Left forelimb (tissue), 1 donor: ENCODE data around the gene FMNL1.

Experiments used
- DNase-seq: peaks from one replicate; pipeline ENCODE4 v3.0.0-alpha.2; 2018; ENCODE audit warnings: low spot score

FMNL1 gene

DNA sequence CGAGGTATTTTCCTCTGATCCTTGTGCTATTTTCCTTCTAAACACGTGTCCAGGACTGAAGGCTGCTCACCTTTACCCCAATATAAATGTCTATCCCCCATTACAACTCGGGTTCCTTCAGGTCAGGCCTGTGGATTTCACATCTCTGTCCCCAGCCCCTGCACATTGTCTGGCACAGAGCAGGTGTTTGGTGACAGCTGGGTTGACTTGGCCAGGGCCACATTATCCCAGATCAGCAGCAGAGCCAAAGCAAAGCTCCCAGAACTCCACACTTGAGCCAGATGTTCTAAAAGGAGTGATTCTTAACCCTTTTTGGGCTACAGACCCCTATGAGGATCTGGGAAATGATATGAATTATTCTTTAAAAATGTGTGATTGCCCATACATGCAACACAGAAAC, 58.2 kb downstream of the FMNL1 start:
- no peak for DNase-seq

DNA sequence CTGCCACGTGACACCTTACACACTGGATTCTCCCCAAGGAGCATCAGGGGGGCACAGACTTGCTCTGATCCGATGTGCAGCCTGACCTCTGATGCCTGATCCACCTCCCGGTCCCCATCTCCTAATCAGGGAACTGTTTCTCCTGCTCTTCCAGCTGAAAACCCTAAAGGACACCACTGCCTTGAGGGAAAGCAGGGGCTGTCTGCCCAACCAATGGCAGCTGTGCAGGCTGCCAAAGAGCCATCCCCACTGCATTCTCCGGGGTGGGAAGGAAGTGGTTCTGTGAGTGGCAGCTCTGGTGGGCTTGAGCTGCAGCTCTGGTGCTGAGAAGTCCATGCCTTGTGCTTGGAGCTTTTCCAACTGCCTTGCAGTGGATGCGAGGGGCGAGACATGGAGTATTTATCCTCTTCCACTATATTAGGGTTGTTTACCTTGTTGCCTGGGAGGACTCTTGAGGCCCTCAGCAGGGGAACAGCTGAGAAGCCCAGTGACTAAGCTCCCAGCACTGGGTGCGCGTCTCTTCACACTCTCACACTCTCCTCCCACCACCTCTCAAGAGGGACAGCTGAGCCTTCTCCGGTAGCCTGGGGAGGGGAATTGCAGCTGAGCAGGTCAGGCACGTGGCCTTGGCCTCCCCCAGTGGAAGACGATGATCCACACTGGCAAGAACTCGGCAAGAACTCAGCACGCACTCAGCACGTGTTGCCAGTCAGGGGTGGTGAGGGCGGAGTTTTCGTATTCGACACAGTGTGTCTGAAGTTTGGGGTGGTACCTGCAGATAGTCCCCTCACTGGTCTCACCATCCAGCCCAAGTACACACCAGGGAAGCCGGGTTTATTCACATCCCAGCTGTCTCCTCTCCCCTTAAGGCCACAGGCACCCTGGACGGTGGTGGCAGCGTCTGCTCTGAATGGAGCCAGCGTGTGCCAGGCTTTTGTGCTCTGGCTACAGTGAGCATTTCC, 61.3 kb downstream of the FMNL1 start:
- no peak for DNase-seq

DNA sequence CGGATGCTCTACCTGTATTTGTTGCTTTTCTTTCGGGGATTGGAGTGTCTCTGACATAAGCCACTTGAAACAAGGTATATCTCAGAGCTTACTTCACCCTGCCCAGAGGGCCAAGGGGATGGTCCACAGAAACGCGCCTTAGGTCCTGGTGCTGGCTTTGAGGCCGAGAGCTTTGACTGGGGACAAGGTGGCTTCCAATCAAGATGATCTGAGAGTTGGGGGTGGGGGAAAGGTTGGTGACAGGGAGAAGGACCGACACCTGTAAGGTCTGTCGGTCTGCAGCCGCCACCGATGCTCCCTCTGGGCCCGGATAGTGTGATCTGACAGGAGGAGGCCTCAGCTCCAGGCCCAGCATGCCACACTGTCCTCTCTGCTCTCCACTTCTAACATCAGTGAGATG, 62.0 kb downstream of the FMNL1 start:
- no peak for DNase-seq

DNA sequence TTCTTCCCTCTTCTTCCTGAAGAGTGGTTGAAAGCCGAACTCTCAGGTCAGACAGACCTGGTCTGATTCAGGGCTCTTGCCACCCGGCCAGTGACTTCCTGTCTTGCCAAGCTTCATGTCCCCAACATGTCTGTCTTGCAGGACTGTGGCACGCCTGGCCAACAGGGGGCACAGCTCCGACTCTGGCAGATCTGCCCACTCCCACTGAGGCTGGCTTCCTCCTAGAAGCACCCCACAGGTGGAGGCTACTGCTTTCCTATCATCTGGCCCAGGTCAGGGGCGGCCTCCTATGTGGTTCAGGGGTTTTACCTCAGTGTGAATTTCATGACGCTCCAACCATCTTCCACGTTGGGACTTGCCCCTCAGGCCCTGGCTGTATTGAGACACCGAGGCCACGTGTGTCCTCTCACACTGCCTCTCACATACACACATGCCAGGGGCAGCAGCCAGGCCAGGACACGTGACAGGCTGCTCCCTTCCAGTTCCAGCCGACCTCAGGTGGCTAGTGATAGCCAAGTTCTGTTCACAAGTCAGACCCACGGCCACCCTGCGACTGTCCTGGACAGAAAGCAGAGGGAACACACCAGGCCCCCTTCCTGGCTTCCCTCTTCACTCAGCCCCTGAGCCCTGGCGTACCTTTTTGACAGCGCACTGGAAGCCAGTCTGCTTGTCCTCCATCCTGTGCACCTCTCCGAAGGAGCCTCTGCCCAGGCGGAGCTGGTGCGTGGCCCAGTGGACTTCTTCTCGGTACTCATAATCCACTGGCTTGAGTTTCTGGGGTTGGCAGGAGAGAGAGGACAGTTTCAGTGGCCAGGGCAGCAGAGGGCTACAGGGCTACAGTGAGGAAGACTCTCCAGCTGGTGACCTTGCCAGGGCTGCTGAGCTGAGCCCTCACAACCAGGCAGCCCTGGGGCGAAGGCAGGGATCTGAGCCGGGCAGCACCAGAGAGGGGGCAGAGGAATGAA, 62.8 kb downstream of the FMNL1 start:
- DNase-seq: no peak

DNA sequence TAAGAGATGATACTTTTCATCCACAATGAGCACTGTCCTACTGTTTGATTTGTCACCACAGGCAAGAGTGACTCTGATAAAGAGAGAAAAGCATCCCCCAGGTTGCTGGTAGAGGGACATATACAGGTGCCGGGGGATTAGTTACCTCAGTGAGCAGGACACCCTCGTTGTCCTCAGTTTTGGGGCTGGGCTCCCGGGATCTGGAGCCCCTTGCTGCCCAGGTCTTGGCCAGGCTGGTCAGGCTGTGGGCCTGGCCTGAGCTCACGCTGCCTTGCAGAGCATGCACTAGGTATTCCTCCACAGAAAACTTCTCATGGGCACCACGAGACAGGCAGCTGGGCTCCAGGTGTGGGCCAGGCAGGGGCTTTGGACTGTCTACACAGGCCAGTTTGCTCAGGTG, 64.6 kb downstream of the FMNL1 start:
- DNase-seq: no peak

DNA sequence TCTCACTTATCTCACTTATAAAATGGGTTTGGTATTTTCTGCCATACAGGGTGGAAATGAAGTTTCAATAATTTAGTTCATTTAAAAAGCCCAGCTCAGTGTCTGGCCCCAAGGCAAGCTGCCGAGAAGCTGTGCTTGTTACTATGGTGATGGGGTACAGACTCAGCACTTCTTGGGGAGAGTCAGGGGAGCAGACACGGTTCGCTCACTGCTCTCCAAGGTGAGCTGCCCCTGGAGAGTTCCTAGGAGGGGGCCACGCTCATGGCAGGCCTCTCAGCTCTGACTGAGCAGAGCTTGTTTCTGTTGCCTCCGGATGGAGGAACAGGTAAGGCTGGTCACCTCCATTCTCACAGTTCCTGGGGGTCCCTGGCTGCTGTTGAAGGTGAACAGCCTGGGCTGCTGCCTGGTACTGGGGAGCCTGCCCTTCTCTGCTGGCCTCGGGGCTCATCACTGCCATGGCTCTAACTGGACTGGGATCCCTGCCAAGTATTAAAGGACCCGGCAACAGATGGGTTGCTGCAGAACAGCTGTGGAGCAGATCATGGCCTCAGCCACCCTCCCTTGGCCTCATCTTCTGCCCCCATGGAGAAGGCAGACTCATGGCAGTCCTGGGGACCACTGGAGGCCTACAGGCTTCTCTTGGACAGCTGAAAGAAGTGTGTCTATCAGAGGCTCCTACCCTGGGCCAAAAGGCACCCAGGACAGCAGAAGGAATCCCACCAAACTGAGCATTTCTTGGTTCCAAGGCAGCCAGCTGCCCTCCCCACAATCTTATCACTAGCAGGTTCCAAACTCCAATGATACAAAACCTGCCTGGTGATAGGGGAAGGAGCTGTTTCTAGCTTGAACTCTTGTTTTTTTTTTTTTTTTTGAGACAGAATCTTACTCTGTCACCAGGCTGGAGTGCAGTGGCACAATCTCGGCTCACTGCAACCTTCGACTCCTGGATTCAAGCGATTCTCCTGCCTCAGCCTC, 66.1 kb downstream of the FMNL1 start:
- no peak for DNase-seq

DNA sequence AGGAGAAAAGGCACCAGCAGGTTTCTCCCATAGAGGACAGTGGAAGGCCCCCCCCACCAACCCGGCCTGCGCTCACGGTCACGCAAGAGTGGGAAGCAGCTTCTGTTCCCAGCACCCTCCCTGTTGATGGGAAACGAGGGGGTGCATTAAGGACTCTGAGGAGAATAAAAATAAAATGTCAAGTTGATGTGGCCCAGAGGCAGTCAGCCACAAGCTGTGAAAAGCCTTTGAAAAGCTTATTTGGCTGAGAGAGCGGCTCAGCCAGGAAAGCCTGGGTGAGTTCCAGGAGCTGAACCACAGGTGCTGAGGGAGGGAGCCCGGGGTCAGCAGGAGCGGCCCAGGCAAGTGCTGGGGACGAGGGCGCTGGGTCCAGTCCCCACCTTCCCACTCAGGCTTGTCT, 67.1 kb downstream of the FMNL1 start:
- no peak for DNase-seq

DNA sequence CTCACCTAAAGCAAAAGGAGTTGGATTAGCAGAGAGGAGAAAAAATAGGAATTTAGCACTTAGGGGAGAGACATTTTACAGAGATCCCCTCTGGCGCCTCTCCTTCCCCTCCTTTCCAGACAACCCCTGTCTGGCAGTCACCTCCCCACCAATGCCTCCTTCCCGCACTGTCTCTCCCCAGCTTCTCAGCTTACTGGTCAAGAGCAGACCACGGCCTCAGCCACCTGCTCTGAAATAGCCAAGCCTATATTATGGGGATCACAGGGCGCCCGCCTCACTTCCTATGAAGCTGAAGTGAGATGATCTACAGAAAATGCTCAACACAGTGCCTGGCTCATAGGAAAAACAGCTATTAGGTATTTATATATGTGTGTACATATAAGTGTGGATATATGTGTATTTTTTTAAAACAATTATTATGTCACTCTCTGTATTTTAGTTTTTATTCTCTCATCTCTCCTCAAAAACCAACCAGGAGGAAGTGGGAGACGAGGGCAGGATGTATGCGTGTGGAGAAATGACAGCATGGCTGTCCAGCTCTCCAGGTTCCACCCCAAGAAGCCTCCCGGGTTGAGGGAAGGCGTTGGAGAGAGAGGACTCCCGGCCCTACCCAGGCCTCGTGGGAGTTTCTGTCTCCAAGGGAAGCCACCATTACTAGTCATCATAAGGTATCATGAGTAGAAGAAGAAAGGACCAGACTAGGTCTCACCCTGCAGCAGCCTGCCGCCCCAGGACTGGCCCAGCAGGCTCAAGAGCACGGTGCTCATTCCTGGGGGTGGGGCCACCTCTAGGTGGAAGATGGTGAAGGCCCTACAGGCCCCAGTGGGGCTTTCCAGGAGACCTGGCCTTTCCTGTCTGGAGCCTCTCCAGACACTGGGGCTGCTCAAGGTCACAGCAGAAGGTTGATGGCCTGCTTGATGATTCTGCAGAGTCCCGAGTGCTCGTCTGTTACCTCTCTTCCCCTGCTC, 67.9 kb downstream of the FMNL1 start:
- no peak for DNase-seq

DNA sequence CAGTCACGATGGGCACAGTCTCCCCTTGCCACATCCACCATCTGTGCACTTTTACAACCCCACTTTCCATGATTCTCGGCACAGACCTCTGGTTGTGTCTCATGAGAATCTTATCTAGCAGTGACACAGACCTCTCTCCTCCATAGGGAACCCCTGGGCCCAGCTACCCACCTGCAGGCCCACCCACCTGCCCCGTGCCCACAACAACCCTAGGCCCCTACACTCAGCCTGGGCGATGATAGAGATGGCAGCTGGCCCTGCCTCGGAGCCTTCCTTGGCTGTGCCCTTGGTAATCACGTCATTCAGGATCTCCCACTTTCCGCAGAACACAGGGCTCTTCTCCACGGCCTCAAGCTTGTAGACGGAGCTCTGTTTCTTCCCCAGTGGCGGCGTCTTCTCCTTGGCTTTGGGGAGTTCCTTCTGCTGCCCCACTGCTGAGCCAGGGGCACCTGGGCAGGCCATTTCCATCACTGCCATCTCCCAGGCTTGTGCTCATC, 68.6 kb downstream of the FMNL1 start:
- no peak for DNase-seq

DNA sequence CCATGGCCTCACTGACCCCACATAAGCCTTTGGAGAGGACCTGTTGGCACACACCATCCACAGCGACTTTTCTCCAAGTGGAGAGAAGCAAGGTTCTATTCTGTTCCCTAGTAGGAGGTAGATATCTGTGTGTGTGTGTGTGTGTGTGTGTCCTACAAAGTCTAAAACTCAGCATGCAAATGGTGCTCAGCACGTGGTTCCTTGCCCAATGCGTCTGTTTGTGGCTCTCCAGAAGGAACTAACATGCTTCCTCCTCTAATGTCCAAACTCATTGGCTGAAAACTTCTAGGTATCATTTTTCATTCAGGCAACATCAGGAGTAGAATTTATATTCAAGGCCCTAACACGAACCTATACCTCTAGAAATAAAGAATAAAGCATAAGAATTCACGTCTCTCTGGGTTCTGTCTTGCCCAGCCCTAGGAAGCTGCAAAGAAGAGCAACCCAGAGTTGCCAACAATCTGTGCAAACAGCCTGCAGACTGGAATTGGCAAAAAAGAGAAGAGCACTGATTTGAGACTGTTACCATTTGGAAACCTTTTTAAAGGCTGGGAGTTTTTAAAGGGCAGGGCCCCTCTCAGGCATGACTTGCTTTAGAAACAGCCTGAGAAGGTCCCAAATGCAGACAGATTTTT, 69.6 kb downstream of the FMNL1 start:
- DNase-seq: no peak

DNA sequence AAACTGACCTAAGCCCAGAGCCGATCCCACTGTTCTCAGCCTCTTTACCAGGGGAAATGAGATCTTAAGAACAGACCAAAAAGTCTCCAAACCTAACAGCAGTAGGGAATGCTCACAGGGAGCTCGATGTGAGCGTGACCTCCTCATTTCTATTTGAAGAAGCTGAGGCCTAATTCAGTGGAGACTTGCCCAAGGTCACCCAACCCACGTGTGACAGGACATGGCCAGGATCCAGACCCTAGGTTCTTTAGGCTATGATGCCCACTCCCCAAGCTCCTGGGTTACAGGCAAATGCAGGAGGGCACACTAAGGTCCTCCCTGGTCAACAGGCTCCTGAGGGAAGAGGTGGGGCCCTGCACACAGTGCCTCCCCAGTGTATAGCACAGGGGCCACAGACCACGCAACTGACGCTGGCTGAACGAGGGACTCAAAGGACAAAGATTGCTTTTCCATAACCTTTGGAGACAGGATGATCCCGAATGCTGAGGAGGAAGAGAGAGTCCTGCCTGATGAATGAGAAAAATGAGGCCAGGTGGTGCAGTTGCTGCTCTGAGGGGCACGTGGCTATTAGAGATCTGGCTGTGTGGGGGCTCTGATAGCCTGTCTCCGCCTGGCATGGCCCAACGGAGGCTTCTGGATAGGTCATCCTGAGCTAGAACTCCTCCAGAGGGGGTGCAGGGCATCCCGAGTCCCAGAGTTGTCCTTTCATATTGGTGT, 71.2 kb downstream of the FMNL1 start:
- DNase-seq: no peak

DNA sequence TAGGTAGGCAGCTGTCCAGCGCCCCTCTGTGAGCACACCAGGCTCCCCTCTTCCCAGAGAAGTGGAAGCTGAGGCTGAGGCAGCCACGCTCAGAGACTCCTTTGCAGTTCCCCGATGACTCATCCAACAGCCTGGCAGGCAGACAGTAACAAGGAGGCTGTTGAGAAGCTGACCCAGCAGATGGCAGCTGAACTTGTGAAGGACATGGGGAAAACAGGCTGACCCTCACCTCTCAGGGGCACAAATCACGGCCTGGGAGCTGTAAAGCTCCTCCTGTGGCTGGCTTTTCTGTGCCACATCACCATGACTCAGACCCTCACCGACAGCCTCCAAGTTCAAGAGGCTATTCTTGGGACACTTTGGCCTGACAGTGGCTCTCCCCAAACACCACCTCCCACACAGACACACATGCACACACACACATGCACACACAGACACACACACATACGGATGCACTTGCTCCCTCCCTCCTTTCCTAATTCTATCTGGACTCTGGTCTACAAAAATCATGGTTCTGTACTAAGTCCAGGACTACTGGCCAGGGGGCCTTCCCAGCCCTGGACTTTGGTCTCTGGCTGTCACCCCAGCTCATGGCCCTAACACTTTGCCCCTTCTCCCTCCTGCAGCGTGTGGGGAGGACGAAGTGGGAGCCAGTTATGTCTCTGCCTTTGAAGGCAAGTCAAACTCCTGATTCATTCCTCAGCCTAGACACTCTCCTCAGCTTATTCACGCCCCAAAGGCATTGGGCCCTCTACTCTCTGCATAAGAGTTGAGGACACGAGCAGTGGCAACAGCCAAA, 71.9 kb downstream of the FMNL1 start:
- DNase-seq: no peak

DNA sequence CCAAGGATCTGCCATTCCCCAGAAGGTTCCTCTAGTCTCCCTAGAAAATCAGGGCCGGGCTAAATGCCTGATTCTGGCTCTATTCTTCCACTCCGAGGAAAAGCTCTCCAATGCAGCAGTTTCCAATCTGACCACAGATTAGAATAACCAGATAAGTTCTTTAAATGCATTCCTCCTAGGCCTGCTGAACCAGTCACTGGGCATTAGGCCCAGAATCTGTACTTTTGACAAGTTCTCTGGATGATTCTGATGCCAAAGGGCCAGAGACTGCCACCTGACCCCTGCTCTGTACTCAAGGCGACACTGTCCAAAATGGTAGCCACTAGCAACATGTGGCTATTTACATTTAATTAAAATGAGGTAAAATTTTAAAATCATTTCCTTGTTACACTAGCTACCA, 72.8 kb downstream of the FMNL1 start:
- no peak for DNase-seq

DNA sequence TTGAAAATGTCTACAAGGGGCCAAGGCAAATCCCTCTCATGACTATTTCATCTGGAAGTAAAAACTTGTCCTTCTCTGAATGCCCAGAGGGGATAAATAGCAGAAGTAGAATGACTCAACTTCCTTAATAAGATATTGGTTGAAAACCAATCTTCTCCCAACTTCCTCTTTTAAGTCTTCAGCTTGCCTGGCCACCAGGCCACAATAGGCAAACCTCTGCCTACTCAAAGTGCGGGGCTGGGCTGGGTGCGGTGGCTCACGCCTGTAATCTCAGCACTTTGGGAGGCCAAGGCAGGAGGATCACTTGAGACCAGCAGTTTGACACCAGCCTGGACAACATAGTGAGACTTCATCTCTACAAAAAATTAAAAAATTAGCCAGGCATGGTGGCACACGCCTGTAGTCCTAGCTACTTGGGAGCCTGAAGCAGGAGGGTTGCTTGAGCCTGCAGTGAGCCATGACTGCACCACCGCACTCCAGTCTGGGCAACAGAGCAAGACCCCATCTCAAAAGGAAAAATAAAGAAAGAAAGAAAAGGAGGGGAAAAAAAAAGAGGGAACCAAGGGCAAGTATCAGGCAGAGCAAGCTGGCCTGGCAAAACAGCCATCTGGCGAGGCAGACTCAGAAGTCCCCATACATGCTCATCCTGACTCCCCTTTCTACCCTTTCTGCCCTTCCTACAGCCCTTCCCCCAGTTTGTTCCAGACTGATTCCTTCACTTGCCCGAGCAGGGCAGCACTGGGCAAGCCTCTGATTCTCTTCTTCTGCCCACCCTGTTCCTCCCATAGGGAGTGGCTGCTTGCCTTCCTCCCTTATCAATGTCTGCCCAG, 74.5 kb downstream of the FMNL1 start:
- DNase-seq: no peak

DNA sequence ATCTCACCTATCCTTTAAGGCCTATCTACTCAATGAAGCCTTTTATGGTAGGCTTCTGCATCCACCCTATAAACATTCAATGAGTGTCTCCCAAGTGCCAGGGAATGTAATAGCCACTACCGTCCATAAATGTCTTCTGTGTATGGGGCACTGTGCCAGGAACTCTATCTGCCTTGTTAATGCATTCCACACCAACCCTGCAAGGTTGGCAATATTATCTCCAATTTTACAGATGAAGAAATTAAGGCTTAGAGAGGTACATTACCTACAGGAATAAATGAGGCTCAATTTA, 75.1 kb downstream of the FMNL1 start:
- no peak for DNase-seq
